Astrocyte of the cerebellum (primary cell): ENCODE measurements around the gene PXYLP1.

Experiments
- DNase-seq: peaks from one replicate; pipeline ENCODE4 v3.0.0-alpha.2; 2011; ENCODE audit warnings: low read depth
- H3K4me3 ChIP-seq: 2 replicates; pipeline ENCODE4 v1.5.1; 2011; ENCODE audit warnings: mild to moderate bottlenecking, low read depth, low read length, moderate library complexity
- in situ Hi-C: cut with HindIII; loops from 2 replicates; pipeline ENCODE4 v1.10.0; 2017; ENCODE audit warnings: low sequenced_read_pairs
- TF ChIP-seq, protein P1 (sequence below): IDR thresholded peaks from 2 replicates; pipeline ENCODE4 v1.5.1; 2012; ENCODE audit warnings: low read length, low read depth, moderate library complexity, mild to moderate bottlenecking; ENCODE audit errors: missing control alignments

The PXYLP1 gene

DNA sequence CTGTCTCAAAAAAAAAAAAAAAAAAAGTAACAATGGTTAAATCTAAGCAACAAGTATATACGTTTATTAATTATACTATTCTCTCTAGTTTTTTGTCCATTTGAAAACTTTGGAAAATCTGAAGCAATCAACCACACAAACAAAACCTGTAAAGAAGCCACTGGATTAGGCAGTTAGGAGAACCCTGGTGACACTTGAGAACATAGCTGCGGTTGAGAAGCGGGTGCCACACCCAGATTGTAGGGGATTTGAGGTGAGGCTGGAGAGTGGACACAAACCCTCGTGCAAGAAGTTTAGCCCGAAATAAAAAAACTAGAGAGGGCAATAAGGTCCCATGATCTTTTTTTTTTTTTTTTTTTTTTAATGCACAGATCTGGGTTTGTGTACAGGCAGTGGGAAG, 110.8 kb downstream of the PXYLP1 start:
- no peak overlapping the region for H3K4me3 ChIP-seq
- TF ChIP-seq, protein P1, sequence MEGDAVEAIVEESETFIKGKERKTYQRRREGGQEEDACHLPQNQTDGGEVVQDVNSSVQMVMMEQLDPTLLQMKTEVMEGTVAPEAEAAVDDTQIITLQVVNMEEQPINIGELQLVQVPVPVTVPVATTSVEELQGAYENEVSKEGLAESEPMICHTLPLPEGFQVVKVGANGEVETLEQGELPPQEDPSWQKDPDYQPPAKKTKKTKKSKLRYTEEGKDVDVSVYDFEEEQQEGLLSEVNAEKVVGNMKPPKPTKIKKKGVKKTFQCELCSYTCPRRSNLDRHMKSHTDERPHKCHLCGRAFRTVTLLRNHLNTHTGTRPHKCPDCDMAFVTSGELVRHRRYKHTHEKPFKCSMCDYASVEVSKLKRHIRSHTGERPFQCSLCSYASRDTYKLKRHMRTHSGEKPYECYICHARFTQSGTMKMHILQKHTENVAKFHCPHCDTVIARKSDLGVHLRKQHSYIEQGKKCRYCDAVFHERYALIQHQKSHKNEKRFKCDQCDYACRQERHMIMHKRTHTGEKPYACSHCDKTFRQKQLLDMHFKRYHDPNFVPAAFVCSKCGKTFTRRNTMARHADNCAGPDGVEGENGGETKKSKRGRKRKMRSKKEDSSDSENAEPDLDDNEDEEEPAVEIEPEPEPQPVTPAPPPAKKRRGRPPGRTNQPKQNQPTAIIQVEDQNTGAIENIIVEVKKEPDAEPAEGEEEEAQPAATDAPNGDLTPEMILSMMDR = no peak
- no peak for DNase-seq
- in situ Hi-C loops = no loop called here

DNA sequence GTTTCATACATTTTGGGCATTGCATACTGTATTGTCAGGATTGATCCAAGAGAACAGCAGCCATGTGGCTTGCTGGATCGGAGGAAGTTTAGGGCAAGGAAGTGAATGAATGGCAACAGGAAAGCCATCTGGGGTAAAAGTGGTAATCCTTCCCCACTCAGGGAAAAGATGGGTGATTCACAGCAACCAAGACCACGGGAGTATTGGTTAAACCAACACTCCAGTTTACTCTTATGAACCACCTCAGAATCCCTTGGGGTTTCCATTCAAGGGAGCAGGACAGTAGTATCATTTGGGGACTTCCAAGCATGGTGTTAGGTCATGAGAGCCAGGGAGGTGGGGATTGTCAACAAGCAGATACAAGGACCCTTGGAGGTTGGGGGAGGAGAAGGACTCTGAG, 111.5 kb downstream of the PXYLP1 start:
- no peak overlapping the region for H3K4me3 ChIP-seq
- no peak for DNase-seq
- in situ Hi-C loops = no loop called here
- TF ChIP-seq, protein P1 = no peak

DNA sequence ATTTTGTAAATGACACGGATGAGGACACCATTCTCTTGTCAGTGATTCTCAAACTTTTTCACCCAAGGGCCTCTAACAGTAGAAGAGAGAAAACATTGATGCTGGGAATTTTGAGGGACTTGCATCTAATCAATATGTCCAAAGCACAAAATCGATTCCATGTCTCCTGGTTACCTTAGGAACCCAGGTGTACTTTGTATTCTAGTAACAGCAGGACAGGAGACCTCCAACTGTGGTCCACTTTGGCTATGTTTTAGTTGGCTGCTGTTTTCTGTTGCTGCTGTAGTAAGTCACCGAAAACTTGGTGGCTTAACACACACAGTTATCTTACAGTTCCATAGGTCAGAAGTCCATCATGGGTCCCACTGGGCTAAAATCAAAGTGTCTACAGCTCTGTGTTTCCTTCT, 112.2 kb downstream of the PXYLP1 start:
- in situ Hi-C loops = no loop called here
- TF ChIP-seq, protein P1 = no peak
- DNase-seq = no peak
- no peak overlapping the region for H3K4me3 ChIP-seq
